Right renal cortex interstitium (tissue), 3 donors: Measurements from ENCODE around the gene ACP4. TPM values are rescaled to one million over a fixed set of nuclear protein-coding genes. Genes with fewer than 3 reads are reported as not detected.
"Not testable (repeated sequence)": the region's sequence is repeated elsewhere in the genome, so short reads cannot be mapped to it uniquely, and the experiment has no call there.

ENCODE experiments used
- DNase-seq, 3 donors: peaks; one replicate each; pipeline ENCODE4 v3.0.0-alpha.2; 2013; ENCODE audit warnings: low read depth in 3 of 3, low spot score in 2 of 3
- polyA plus RNA-seq, 3 donors: library from polyadenylated mRNA; unstranded; fragments of 120-200 nt; gene quantifications; one replicate each; pipeline ENCODE4 v1.2.1, GENCODE V29; 2013; ENCODE audit not compliant: insufficient read length in 3 of 3

The ACP4 gene
- polyA plus RNA-seq, 3 donors = 0.13 to 0.15 TPM; not detected in 1

DNA sequence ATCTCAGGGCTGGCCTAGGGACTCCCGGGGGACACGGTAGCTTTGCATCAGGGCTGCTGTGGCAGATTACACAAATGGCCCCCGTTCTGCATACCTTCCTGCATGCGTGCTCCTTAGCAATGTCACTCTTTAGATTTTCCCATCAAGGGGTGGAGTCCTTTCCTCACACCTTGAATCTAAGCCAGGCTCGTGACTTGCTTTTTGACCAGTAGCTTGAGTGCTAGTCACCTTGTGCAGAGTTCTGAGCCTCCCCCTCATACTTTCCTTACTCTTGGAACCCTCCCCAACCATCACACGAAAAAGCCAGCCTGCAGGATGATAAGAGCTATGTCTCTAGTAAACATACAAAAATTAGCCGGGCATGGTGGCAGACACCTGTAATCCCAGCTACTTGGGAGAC lies 16.8 kb upstream of the ACP4 start:
- not testable (repeated sequence) for DNase-seq

DNA sequence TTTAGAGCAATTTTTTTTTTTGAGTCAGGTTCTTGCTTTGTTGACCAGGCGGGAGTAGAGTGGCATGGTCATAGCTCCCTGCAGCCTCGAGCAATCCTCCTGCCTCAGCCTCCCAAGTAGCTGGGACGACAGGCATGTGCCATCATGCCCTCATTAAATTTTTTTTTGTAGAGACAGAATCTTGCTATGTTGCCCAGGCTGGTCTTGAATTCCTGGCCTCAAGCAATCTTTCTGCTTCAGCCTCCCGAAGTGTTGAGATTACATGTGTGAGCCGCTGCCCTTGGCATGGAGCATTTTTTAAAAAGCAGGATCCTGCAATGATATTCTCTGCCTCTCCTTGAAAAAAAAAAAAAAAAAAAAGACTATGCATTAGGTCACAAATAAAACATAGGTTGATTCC lies 14.1 kb upstream of the ACP4 start:
- DNase-seq = no peak

DNA sequence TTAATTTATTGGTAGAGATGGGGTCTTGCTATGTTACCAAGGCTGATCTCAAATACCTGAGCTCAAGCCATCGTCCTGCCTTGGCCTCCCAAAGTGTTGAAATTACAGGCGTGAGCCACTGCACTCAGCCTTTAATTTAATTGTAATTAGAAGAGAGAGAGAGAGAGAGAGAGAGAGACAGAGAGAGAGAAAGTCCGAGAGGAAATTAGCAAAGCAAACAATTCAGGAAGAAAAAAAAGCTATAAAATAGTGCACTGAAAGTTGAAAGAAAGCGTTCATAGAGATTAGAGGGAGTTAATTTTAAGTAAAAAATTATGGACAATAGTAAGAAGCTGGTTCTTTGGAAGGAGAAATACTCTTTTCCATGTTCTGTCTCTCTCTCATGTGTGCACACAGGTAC lies 13.0 kb upstream of the ACP4 start:
- DNase-seq = no peak

GRCh38 chr19:50777830-50778303 lies 12.3 kb upstream of the ACP4 start:
- DNase-seq = no peak

DNA sequence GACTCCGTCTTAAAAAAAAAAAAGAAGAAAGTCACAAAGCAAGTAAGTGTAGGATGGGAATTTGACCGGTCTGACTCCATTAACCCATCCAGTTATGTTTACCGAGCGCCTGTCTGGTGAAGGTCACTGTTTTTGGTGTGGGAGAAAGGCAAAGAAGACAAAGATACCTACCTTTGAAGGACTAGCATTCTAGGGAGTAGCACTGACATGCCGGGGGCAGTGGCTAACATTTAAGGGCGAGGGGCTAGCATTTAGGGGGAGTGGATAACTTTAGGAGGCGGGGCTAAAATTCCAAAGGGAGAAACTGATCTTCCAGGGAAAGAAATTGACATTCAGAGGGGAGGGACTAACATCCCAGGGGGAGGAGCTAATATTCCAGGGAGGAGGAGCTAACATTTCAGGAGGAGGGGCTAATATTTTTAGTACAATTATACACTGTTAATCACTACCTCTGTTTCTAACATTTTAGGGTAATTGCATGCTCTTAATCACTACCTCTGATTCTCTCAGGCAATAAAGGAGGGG lies 11.2 kb upstream of the ACP4 start:
- DNase-seq = no peak

DNA sequence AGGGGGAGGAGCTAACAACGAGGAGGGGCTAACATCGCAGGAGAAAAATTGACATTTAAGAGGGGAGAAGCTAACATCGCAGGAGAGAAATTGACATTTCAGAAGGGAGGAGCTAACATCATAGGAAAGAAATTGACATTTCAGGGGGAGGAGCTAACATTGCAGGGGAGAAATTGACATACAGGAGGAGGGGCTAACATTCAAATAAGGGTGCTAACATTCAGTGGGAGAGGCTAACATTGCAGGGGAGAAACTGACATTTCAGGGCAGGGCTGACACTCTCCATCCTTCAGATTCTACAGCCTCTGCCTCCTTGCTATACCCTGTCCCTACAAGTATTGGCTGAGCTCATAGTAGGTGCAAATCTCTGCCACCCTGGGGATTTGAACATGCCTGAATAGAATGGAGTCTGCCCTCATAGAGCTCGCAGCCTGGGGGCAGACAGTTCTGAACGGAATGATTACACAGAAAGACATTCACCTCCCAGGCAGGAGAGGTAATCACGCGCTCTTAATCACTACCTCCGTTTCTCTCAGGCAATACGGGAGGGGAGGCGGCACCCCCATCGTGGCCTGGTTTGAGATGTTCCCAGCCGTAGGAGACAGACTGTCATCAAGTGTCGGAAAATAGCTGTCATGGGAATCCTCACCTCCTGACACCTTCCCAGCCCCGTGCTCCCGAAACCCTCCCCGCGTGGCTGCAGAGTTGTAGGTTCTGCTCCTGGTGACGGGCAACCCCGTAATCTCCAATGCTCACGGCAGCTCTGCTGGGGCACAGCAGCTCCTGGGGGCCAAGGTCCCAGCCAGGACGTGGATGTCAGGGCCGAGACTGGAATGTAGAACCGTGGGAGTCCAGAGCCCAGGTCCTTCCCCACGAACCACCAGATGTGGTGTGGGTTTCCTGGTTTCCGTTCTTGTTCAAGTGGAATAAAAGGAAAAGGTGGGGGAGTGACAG lies 10.4 kb upstream of the ACP4 start:
- DNase-seq = no peak

DNA sequence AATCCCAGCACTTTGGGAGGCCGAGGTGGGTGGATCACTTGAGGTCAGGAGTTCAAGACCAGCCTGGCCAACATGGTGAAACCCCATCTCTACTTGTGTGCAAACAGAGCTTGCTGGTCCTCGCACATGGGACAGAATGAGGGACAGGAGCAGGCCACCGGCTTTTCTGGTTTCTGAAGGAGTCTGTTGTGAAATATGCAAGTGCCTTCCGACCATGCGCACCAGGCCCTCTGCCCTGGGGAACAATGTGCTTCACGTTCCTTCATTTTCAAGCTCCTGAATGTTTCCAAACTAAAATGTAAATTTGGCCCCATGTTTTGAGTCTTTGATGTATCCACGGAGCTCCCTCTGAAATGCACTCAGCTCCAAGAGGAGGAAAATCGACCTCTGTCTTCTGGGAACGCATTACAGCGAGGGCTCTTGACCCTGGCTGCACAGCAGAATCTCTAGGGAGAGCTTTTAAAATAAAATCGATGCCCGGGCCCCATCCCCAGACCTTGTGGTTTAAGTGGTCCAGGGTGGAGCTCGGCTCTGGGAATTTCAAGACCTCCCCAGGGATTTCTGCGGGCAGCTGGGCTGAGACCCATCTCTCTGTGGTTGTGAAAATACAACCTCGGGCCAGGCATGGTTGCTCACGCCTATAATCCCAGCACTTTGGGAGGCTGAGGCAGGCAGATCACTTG lies 9.3 kb upstream of the ACP4 start:
- DNase-seq = no peak

- not testable (repeated sequence) for DNase-seq
These were observed 6.4 kb upstream of the ACP4 start for GRCh38 chr19:50783848-50784152.

GRCh38 chr19:50784710-50785109 lies 5.5 kb upstream of the ACP4 start:
- DNase-seq = no peak

DNA sequence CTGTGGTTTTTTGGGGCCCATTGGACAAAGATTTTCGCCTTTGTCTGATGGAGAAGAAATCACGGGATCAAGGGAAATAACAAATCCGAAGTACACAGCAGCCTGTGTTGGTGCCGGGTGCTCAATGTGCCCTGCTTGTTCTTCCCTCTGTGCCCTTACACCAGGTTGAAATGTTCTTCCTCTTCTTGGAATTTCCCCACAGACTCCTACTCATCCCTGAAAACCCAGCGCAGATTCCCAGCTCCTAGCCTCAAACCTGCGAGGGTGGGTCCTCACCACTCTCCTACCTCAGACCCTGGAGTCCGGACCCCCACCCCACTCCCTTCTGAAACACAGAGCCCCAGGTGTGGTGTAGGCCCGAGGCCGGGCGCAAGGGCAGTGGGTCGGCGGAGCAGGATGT lies 4.9 kb upstream of the ACP4 start:
- DNase-seq = no peak

- no peak for DNase-seq
These were observed 780 bp downstream of the ACP4 start for GRCh38 chr19:50790922-50791467.

DNA sequence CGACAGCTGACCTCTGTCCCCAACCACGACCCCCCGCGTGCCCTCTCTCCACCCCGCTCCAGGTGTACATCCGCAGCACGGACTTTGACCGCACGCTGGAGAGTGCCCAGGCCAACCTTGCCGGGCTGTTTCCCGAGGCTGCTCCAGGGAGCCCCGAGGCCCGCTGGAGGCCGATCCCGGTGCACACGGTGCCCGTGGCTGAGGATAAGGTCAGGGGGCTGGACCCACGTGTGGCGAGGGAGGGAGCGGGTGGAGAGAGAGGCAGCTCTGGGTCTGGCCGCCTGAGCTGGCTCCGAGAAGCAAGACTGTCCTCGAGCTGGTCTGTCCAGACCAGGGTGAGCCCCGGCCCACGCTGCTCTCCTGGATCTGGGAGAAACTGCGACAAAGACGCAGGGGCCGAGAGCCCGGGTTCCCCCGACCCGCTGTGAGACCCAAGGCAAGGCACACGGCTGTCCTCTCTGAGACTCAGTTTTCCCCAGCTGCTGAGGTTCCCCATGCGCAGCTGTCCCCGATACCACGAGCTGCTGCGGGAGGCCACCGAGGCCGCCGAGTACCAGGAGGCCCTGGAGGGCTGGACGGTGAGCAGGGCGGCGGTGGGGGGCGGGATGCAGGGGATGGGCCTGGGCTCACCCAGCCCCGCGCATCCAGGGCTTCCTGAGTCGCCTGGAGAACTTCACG lies 1.5 kb downstream of the ACP4 start:
- no peak for DNase-seq

- DNase-seq = no peak
These were observed 2.3 kb downstream of the ACP4 start for GRCh38 chr19:50792272-50793250.

- DNase-seq = no peak
These were observed 3.4 kb downstream of the ACP4 start for GRCh38 chr19:50793558-50794065.

GRCh38 chr19:50794074-50794875 lies 4.1 kb downstream of the ACP4 start:
- no peak for DNase-seq

GRCh38 chr19:50794876-50795663 lies 4.9 kb downstream of the ACP4 start:
- no peak for DNase-seq

DNA sequence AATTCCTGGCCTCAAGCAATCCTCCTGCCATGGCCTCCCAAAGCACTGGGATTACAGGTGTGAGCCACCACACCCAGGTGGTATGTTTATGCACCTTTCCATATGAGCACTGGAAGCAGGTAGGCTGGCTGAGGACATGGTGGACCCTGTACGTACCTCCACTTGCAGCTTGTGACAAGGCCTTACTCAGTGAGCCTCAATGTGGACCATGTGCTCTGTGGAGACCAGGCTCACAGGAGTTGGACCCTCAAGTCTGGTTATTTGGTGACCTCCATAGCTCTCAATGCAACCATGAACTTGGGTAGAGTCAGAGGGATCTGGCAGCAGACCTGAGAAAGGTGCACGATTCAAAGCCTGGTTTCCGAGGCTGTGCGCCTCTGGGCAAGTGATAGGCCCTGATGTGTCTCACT lies 5.5 kb downstream of the ACP4 start:
- DNase-seq = no peak

DNA sequence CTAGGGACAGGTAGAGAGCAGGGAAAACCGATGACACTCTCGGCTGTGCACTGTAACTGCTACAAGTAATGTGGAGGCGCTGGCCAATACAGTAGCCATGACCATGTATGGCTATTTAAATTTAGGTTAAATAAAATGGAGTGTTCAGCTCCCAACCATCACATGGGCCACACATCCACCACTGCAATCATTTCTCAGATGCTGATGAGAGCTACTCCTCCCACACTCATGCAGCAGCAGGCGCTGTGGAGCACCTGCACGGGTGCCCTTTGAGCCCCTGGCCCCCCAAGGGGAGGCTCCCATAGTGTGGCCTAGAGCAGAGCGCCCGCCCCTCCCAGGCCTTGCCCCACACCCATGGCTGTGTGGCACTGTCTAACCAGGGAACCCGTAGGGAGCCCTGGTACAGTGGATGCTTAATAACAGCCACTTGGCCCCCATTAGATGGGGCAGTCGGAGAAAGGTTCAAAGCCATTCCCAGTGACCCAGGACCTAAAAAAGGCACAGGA lies 6.0 kb downstream of the ACP4 start:
- no peak for DNase-seq
